ENCODE measurements around the gene UBIAD1.

Gene UBIAD1

DNA sequence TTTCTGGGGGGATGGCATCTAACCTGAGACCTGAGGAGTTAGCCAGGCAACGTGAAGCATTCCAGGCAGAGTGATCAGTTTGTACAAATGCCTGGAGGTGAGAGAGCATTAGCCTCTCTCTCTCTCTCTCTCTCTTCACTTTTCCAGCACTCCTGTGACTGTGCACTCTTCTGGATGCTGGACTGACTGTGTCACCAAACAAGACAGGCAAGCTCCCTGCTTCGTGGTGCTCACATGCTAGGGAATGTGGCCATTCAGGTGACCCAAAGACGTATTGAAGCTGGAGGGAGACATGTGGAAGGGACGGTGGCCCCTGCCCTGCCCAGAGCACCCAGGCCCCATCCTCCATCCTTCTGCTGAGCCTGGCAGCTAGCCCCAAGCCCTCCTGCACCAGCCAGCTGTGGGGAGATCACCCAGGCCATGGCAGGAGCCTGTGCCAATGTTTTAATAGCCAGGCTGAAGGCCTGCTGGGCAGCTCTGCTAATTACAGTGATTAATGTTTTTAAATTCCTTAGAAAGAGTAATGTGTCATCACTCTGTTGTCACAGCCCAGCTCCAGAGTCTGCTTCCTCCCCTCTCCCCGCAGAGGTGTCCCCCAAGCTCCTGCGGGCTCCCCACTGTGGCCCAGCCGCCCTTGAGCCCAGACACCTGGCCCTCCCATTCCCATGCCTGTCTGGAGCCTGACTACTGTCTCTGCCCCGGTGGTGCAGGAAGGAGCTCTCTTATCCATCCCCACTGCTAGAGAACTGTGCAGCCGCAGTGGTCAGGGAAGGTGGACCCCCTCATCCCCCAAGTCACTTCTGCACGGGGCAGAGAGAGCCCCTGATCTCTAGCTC, 48.9 kb downstream of the UBIAD1 start:
- Histone ChIP-seq H3K9ac (ENCODE audit: low read length) (no peak overlapping the region), H3K4me3 (ENCODE audit: low read length) (no peak overlapping the region), H3K36me3 (ENCODE audit: control insufficient read depth, insufficient read depth, low read length) (no peaks in the 10 kb centered on the region), H3K27me3 (ENCODE audit: control insufficient read depth, insufficient read depth, low read length) (peaks cover 9% of the 10 kb centered on the region), H3K4me1 (ENCODE audit: control insufficient read depth, insufficient read depth, low read length) (peaks cover 3% of the 10 kb centered on the region), H3K9me3 (ENCODE audit: control insufficient read depth, low read length) (no peaks in the 10 kb centered on the region)

GRCh38 chr1:11324567-11325165, 51.7 kb downstream of the UBIAD1 start:
- Histone ChIP-seq H3K9me3 (ENCODE audit: control insufficient read depth, low read length) (no peaks in the 10 kb centered on the region), H3K9ac (ENCODE audit: low read length) (no peak overlapping the region), H3K36me3 (ENCODE audit: control insufficient read depth, insufficient read depth, low read length) (no peaks in the 10 kb centered on the region), H3K27me3 (ENCODE audit: control insufficient read depth, insufficient read depth, low read length) (peaks cover 9% of the 10 kb centered on the region), H3K4me3 (ENCODE audit: low read length) (no peak overlapping the region), H3K4me1 (ENCODE audit: control insufficient read depth, insufficient read depth, low read length) (peaks cover 3% of the 10 kb centered on the region)

DNA sequence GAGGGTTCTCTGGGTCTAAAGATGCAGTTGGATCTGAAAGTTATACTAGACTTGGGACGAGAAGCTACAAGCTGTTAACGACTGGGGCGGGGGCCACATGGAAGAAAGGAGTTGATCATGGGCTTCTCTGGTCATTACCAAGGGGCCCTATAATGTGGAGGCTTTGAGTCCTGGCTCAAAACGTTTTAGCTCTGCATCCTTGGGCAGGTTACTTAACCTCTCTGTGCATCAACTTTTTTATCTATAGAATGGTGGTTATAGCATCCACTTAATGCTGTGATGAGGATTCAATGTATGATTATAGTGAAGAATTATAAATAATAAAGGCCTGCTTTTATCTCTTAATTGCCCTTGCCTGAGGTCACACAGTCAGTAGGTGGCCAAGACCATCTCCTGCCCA, 53.1 kb downstream of the UBIAD1 start:
- Histone ChIP-seq H3K36me3 (ENCODE audit: control insufficient read depth, insufficient read depth, low read length) (no peaks in the 10 kb centered on the region), H3K4me3 (ENCODE audit: low read length) (no peak overlapping the region), H3K4me1 (ENCODE audit: control insufficient read depth, insufficient read depth, low read length) (peaks cover 3% of the 10 kb centered on the region), H3K9ac (ENCODE audit: low read length) (no peak overlapping the region), H3K27me3 (ENCODE audit: control insufficient read depth, insufficient read depth, low read length) (no peaks in the 10 kb centered on the region), H3K9me3 (ENCODE audit: control insufficient read depth, low read length) (no peaks in the 10 kb centered on the region)

- H3K27me3 ChIP-seq (ENCODE audit: control insufficient read depth, insufficient read depth, low read length) = peaks cover 1% of the 10 kb centered on the region
- no peak overlapping the region for H3K4me3 ChIP-seq (ENCODE audit: low read length)
- H3K4me1 ChIP-seq (ENCODE audit: control insufficient read depth, insufficient read depth, low read length) = peaks cover 3% of the 10 kb centered on the region
- H3K9me3 ChIP-seq (ENCODE audit: control insufficient read depth, low read length) = no peaks in the 10 kb centered on the region
- H3K9ac ChIP-seq (ENCODE audit: low read length) = no peak overlapping the region
- no peaks in the 10 kb centered on the region for H3K36me3 ChIP-seq (ENCODE audit: control insufficient read depth, insufficient read depth, low read length)
These were observed 55.4 kb downstream of the UBIAD1 start for GRCh38 chr1:11328444-11328843.

DNA sequence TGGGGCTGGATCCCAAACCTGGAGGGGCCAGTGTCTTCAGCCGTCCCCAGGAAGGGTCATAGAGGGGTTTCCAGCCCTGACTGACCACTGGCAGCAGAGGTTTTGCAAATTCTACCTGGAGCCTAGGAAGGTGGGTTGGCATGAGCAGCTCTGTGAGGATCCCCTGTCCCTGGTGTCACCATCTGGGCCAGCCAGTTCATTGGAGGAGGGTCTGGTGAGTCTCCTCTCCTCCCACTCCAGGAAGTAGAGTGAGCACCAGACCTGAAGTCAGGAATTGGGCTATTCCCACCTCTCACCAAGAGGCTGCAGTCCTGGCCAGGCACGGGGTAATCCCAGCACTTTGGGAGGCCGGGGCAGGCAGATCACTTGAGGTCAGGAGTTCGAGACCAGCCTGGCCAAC, 57.4 kb downstream of the UBIAD1 start:
- H3K4me3 ChIP-seq (ENCODE audit: low read length) = no peak overlapping the region
- H3K4me1 ChIP-seq (ENCODE audit: control insufficient read depth, insufficient read depth, low read length) = no peaks in the 10 kb centered on the region
- H3K27me3 ChIP-seq (ENCODE audit: control insufficient read depth, insufficient read depth, low read length) = peaks cover 4% of the 10 kb centered on the region
- H3K9me3 ChIP-seq (ENCODE audit: control insufficient read depth, low read length) = no peaks in the 10 kb centered on the region
- no peak overlapping the region for H3K9ac ChIP-seq (ENCODE audit: low read length)
- no peaks in the 10 kb centered on the region for H3K36me3 ChIP-seq (ENCODE audit: control insufficient read depth, insufficient read depth, low read length)

GRCh38 chr1:11331036-11331944, 58.3 kb downstream of the UBIAD1 start:
- no peaks in the 10 kb centered on the region for H3K36me3 ChIP-seq (ENCODE audit: control insufficient read depth, insufficient read depth, low read length)
- no peak overlapping the region for H3K9ac ChIP-seq (ENCODE audit: low read length)
- no peaks in the 10 kb centered on the region for H3K9me3 ChIP-seq (ENCODE audit: control insufficient read depth, low read length)
- no peaks in the 10 kb centered on the region for H3K4me1 ChIP-seq (ENCODE audit: control insufficient read depth, insufficient read depth, low read length)
- no peak overlapping the region for H3K4me3 ChIP-seq (ENCODE audit: low read length)
- H3K27me3 ChIP-seq (ENCODE audit: control insufficient read depth, insufficient read depth, low read length) = peaks cover 4% of the 10 kb centered on the region

- Histone ChIP-seq H3K4me1 (ENCODE audit: control insufficient read depth, insufficient read depth, low read length) (no peaks in the 10 kb centered on the region), H3K27me3 (ENCODE audit: control insufficient read depth, insufficient read depth, low read length) (peaks cover 4% of the 10 kb centered on the region), H3K9me3 (ENCODE audit: control insufficient read depth, low read length) (no peaks in the 10 kb centered on the region), H3K9ac (ENCODE audit: low read length) (no peak overlapping the region), H3K4me3 (ENCODE audit: low read length) (no peak overlapping the region), H3K36me3 (ENCODE audit: control insufficient read depth, insufficient read depth, low read length) (no peaks in the 10 kb centered on the region)
These were observed 59.0 kb downstream of the UBIAD1 start for GRCh38 chr1:11331945-11332546.

DNA sequence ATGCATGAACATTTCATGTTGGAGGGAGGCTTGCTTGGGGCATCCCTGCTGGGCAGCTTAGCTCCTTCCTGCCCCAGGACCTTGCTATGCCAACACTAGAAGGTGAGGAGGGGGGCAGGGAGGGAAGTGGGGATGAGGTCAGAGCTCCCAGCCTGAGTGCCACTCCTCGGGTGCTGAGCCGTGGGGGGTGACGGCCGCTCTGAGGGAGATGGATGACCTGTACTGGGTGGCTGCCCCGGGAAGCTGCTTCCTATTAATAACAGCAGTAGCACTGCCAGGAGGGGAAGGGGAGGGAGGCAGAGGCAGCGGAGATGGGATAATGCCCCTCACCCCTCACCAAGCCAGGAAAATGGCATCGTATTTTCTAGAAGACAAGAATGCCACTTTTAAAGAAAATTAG, 60.6 kb downstream of the UBIAD1 start:
- Histone ChIP-seq H3K27me3 (ENCODE audit: control insufficient read depth, insufficient read depth, low read length) (peaks cover 9% of the 10 kb centered on the region), H3K9me3 (ENCODE audit: control insufficient read depth, low read length) (no peaks in the 10 kb centered on the region), H3K4me1 (ENCODE audit: control insufficient read depth, insufficient read depth, low read length) (no peaks in the 10 kb centered on the region), H3K4me3 (ENCODE audit: low read length) (no peak overlapping the region), H3K9ac (ENCODE audit: low read length) (no peak overlapping the region), H3K36me3 (ENCODE audit: control insufficient read depth, insufficient read depth, low read length) (no peaks in the 10 kb centered on the region)

GRCh38 chr1:11334261-11334804, 61.3 kb downstream of the UBIAD1 start:
- Histone ChIP-seq H3K9ac (ENCODE audit: low read length) (no peak overlapping the region), H3K36me3 (ENCODE audit: control insufficient read depth, insufficient read depth, low read length) (no peaks in the 10 kb centered on the region), H3K9me3 (ENCODE audit: control insufficient read depth, low read length) (no peaks in the 10 kb centered on the region), H3K4me3 (ENCODE audit: low read length) (no peak overlapping the region), H3K27me3 (ENCODE audit: control insufficient read depth, insufficient read depth, low read length) (peaks cover 10% of the 10 kb centered on the region), H3K4me1 (ENCODE audit: control insufficient read depth, insufficient read depth, low read length) (no peaks in the 10 kb centered on the region)

DNA sequence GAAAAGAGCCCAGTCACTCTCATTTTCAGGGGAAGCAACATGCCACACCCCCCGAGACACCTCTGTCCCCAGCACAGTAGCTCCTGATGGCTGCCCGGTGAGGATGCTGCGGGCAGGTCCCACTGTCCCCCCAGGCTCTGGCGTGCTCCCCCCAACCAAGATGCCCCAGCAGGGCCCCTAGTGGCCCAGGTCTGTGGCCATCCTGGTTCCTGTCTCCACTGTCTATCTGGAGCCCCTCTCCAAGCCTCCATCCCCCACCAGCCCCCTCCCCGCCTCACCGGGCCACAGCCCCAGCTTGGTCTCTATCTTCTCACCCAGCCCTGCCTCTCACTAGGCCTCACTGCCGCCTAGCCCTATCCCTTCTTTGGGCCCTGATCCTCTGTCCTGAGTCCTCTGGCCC, 61.8 kb downstream of the UBIAD1 start:
- H3K27me3 ChIP-seq (ENCODE audit: control insufficient read depth, insufficient read depth, low read length) = peaks cover 10% of the 10 kb centered on the region

GRCh38 chr1:11335417-11336056, 62.5 kb downstream of the UBIAD1 start:
- Histone ChIP-seq H3K36me3 (ENCODE audit: control insufficient read depth, insufficient read depth, low read length) (no peaks in the 10 kb centered on the region), H3K27me3 (ENCODE audit: control insufficient read depth, insufficient read depth, low read length) (peaks cover 16% of the 10 kb centered on the region), H3K4me3 (ENCODE audit: low read length) (no peak overlapping the region), H3K4me1 (ENCODE audit: control insufficient read depth, insufficient read depth, low read length) (no peaks in the 10 kb centered on the region), H3K9ac (ENCODE audit: low read length) (no peak overlapping the region), H3K9me3 (ENCODE audit: control insufficient read depth, low read length) (no peaks in the 10 kb centered on the region)

More for the DNA sequence above, 61.8 kb downstream of the UBIAD1 start:
- Histone ChIP-seq H3K4me3 (ENCODE audit: low read length) (no peak overlapping the region), H3K36me3 (ENCODE audit: control insufficient read depth, insufficient read depth, low read length) (no peaks in the 10 kb centered on the region), H3K9ac (ENCODE audit: low read length) (no peak overlapping the region), H3K9me3 (ENCODE audit: control insufficient read depth, low read length) (no peaks in the 10 kb centered on the region), H3K4me1 (ENCODE audit: control insufficient read depth, insufficient read depth, low read length) (no peaks in the 10 kb centered on the region)
